GM12874 (cell line): ENCODE measurements around the gene GDF7.

ENCODE experiments used
- CTCF ChIP-seq: IDR thresholded peaks from 2 replicates; pipeline ENCODE4 v1.5.1; 2011; ENCODE audit warnings: low read depth, mild to moderate bottlenecking, control low read depth, low read length, moderate library complexity; ENCODE audit not compliant: insufficient read depth

The GDF7 gene

GRCh38 chr2:20625491-20626391, 41.2 kb upstream of the GDF7 start:
- no peak for TF ChIP-seq CTCF

- TF ChIP-seq CTCF, result no peak
Observed at GRCh38 chr2:20626392-20626697, 40.6 kb upstream of the GDF7 start.

GRCh38 chr2:20626698-20627513, 40.0 kb upstream of the GDF7 start:
- no peak for TF ChIP-seq CTCF

- TF ChIP-seq CTCF, result no peak
Observed at GRCh38 chr2:20627712-20628380, 39.1 kb upstream of the GDF7 start.

- TF ChIP-seq CTCF, result no peak
Observed at GRCh38 chr2:20629181-20629580, 37.8 kb upstream of the GDF7 start.

GRCh38 chr2:20629581-20630171, 37.3 kb upstream of the GDF7 start:
- TF ChIP-seq CTCF, result no peak

- TF ChIP-seq CTCF, result no peak
Observed at GRCh38 chr2:20630967-20631366, 36.0 kb upstream of the GDF7 start.
